Tibial nerve (tissue), 4 donors: Measurements from ENCODE around the gene LRP1. TPM values are rescaled to one million over a fixed set of nuclear protein-coding genes. Genes with fewer than 3 reads are reported as not detected.

Source experiments
- DNase-seq, 2 donors: peaks; one replicate each; pipeline ENCODE4 v3.0.0-alpha.2; 2019; ENCODE audit warnings: low spot score in 2 of 2
- H3K27ac ChIP-seq, 4 donors: fragments of 200-600 bp; sonication (generic) in 3 of 4; one replicate each; pipeline ENCODE4 v1.5.1; 2017 to 2019; ENCODE audit warnings: mild to moderate bottlenecking in 1 of 4
- H3K27me3 ChIP-seq, 2 donors: fragments of 200-600 bp; sonication (generic) in 1 of 2; one replicate each; pipeline versions ENCODE4 v1.5.1 to v1.6.0; 2017 to 2019
- H3K36me3 ChIP-seq, 3 donors: fragments of 200-600 bp; sonication (generic); one replicate each; pipeline ENCODE4 v1.5.1; 2018 to 2019
- H3K4me1 ChIP-seq, 4 donors: fragments of 200-600 bp; sonication (generic) in 3 of 4; one replicate each; pipeline ENCODE4 v1.5.1; 2017 to 2019
- H3K4me3 ChIP-seq, 4 donors: fragments of 200-600 bp; sonication (generic) in 3 of 4; one replicate each; pipeline ENCODE4 v1.5.1; 2017 to 2019; ENCODE audit warnings: mild to moderate bottlenecking in 1 of 4, moderate library complexity in 1 of 4
- H3K9me3 ChIP-seq, 4 donors: fragments of 200-600 bp; sonication (generic) in 3 of 4; one replicate each; pipeline ENCODE4 v1.5.1; 2017 to 2019
- EP300 ChIP-seq, 2 donors: sonication (generic); formaldehyde crosslinking; IDR thresholded peaks; one replicate each; pipeline ENCODE4 v1.6.1; 2017; ENCODE audit warnings: antibody characterized with exemption in 2 of 2, mild to moderate bottlenecking in 1 of 2
- POLR2A ChIP-seq, 2 donors: fragments of 450-650 bp; IDR thresholded peaks; one replicate each; pipeline ENCODE4 v1.6.1; 2017; ENCODE audit warnings: antibody characterized with exemption in 2 of 2, mild to moderate bottlenecking in 2 of 2, moderate library complexity in 2 of 2
- WGBS, 2 donors: methylation state at CpG; one replicate each; pipeline ENCODE4 v1.1.5; 2018; 5-methylcytosine and 5-hydroxymethylcytosine counted together
- total RNA-seq, 4 donors: library from RNA; depleted of rRNA; stranded (reverse); fragments of >200 nt; gene quantifications; one replicate each; pipeline ENCODE4 v1.1.0, GENCODE V29; 2016
- TF ChIP-seq, protein P1 (sequence below), 5 experiments: fragments of 200-600 bp in 3 of 5; fragments of 450-650 bp in 2 of 5; sonication (generic) in 3 of 5; IDR thresholded peaks; one replicate each; pipeline ENCODE4 v1.5.1; 2016 to 2019; ENCODE audit warnings: antibody characterized with exemption in 5 of 5, mild to moderate bottlenecking in 3 of 5, moderate library complexity in 2 of 5

Gene LRP1
- total RNA-seq, 4 donors from 2014 or later = 410 to 653 (median 527) TPM

- no peak for DNase-seq
- H3K27me3 ChIP-seq = no peaks in the 10 kb centered on the region
- no peak overlapping the region for H3K27ac ChIP-seq
- no peaks in the 10 kb centered on the region for H3K4me1 ChIP-seq
- H3K4me3 ChIP-seq = no peak overlapping the region
- H3K36me3 ChIP-seq = peaks cover 4 to 100% (median 23%) of the 10 kb centered on the region in 3 donors
- no peaks in the 10 kb centered on the region for H3K9me3 ChIP-seq
- WGBS, 2 donors = 86 to 88% methylated on average over 18 to 19 of the region's 19 CpGs
- TF ChIP-seq, protein P1, sequence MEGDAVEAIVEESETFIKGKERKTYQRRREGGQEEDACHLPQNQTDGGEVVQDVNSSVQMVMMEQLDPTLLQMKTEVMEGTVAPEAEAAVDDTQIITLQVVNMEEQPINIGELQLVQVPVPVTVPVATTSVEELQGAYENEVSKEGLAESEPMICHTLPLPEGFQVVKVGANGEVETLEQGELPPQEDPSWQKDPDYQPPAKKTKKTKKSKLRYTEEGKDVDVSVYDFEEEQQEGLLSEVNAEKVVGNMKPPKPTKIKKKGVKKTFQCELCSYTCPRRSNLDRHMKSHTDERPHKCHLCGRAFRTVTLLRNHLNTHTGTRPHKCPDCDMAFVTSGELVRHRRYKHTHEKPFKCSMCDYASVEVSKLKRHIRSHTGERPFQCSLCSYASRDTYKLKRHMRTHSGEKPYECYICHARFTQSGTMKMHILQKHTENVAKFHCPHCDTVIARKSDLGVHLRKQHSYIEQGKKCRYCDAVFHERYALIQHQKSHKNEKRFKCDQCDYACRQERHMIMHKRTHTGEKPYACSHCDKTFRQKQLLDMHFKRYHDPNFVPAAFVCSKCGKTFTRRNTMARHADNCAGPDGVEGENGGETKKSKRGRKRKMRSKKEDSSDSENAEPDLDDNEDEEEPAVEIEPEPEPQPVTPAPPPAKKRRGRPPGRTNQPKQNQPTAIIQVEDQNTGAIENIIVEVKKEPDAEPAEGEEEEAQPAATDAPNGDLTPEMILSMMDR (IDR thresholded peaks at IDR 0.05) = no peak
- no peak for TF ChIP-seq EP300 (IDR thresholded peaks at IDR 0.05)
- TF ChIP-seq POLR2A (IDR thresholded peaks at IDR 0.05) = no peak
These were observed 74.0 kb downstream of the LRP1 start for GRCh38 chr12:57202321-57202720.

GRCh38 chr12:57203201-57203600 lies 74.9 kb downstream of the LRP1 start:
- 93 to 94% methylated on average over 28 of the region's 28 CpGs for WGBS, 2 donors
- no peaks in the 10 kb centered on the region for H3K27me3 ChIP-seq
- peaks cover 4 to 100% (median 19%) of the 10 kb centered on the region in 3 donors for H3K36me3 ChIP-seq
- H3K4me3 ChIP-seq = no peak overlapping the region
- no peaks in the 10 kb centered on the region for H3K9me3 ChIP-seq
- no peak overlapping the region for H3K27ac ChIP-seq
- no peak for DNase-seq
- TF ChIP-seq POLR2A (IDR thresholded peaks at IDR 0.05) = no peak
- TF ChIP-seq, protein P1 (IDR thresholded peaks at IDR 0.05) = no peak
- no peak for TF ChIP-seq EP300 (IDR thresholded peaks at IDR 0.05)
- peaks cover 0 to 3% (median 0%) of the 10 kb centered on the region in 4 donors for H3K4me1 ChIP-seq

GRCh38 chr12:57203791-57204190 lies 75.5 kb downstream of the LRP1 start:
- no peaks in the 10 kb centered on the region for H3K9me3 ChIP-seq
- WGBS, 2 donors = 76 to 78% methylated on average over 11 of the region's 11 CpGs
- no peak for TF ChIP-seq POLR2A (IDR thresholded peaks at IDR 0.05)
- H3K4me1 ChIP-seq = peaks cover 0 to 9% (median 1%) of the 10 kb centered on the region in 4 donors
- no peak for DNase-seq
- no peak overlapping the region for H3K4me3 ChIP-seq
- H3K36me3 ChIP-seq = peaks cover 7 to 100% (median 16%) of the 10 kb centered on the region in 3 donors
- no peaks in the 10 kb centered on the region for H3K27me3 ChIP-seq
- H3K27ac ChIP-seq = no peak overlapping the region

DNA sequence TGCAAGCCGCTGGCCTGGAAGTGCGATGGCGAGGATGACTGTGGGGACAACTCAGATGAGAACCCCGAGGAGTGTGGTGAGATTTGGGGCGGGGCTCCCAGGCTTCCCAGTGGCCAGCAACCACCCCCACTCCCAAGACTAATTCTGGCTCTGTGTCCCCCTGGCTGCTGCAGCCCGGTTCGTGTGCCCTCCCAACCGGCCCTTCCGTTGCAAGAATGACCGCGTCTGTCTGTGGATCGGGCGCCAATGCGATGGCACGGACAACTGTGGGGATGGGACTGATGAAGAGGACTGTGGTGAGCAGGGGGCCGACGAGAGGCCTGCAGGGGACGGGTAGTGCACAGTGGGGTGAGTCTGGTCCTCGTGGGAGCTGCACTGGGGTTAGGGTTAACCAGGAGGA lies 76.2 kb downstream of the LRP1 start:
- TF ChIP-seq, protein P1 (IDR thresholded peaks at IDR 0.05) = no peak
- TF ChIP-seq POLR2A (IDR thresholded peaks at IDR 0.05) (no peak), EP300 (IDR thresholded peaks at IDR 0.05) (no peak)
- DNase-seq = no peak
- H3K27me3 ChIP-seq = no peaks in the 10 kb centered on the region
- no peaks in the 10 kb centered on the region for H3K9me3 ChIP-seq
- no peak overlapping the region for H3K4me3 ChIP-seq
- H3K4me1 ChIP-seq = peaks cover 0 to 10% (median 4%) of the 10 kb centered on the region in 4 donors
- H3K36me3 ChIP-seq = peaks cover 7 to 100% (median 16%) of the 10 kb centered on the region in 3 donors
- WGBS, 2 donors = 86% methylated on average over 17 to 19 of the region's 19 CpGs
- no peak overlapping the region for H3K27ac ChIP-seq

DNA sequence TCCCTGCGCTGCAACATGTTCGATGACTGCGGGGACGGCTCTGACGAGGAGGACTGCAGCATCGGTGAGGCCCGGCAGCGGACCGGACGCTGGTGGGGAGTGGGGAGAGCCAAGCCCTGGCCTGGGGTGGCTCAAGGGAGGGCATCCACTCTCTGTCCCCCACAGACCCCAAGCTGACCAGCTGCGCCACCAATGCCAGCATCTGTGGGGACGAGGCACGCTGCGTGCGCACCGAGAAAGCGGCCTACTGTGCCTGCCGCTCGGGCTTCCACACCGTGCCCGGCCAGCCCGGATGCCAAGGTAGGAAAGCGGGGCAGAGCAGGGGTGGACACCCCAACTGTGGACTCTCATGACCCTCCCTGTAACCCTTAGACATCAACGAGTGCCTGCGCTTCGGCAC lies 76.9 kb downstream of the LRP1 start:
- Histone ChIP-seq H3K9me3 (no peaks in the 10 kb centered on the region), H3K27me3 (no peaks in the 10 kb centered on the region), H3K4me1 (peaks cover 0 to 10% (median 5%) of the 10 kb centered on the region in 4 donors), H3K36me3 (peaks cover 7 to 100% (median 11%) of the 10 kb centered on the region in 3 donors), H3K4me3 (no peak overlapping the region), H3K27ac (no peak overlapping the region)
- no peak for DNase-seq
- WGBS, 2 donors = 88 to 93% methylated on average over 23 to 26 of the region's 26 CpGs
- no peak for TF ChIP-seq POLR2A (IDR thresholded peaks at IDR 0.05)
- TF ChIP-seq, protein P1 (IDR thresholded peaks at IDR 0.05) = no peak
- TF ChIP-seq EP300 (IDR thresholded peaks at IDR 0.05) = no peak

- Histone ChIP-seq H3K4me3 (no peak overlapping the region), H3K4me1 (peaks cover 0 to 10% (median 5%) of the 10 kb centered on the region in 4 donors), H3K27me3 (no peaks in the 10 kb centered on the region), H3K27ac (no peak overlapping the region), H3K9me3 (no peaks in the 10 kb centered on the region), H3K36me3 (peaks cover 6 to 100% (median 11%) of the 10 kb centered on the region in 3 donors)
- no peak for TF ChIP-seq EP300 (IDR thresholded peaks at IDR 0.05)
- 86 to 87% methylated on average over 7 of the region's 7 CpGs for WGBS, 2 donors
- DNase-seq = no peak
These were observed 77.6 kb downstream of the LRP1 start for GRCh38 chr12:57205931-57206330.
